Mesenchymal stem cell (in vitro differentiated cells and primary cell): ENCODE results near the gene RELL2. TPM values are rescaled to one million over a fixed set of nuclear protein-coding genes. Genes with fewer than 3 reads are reported as not detected.

Source experiments
- DNase-seq: peaks from one replicate; pipeline ENCODE4 v3.0.0-alpha.2; 2013
- H2AFZ ChIP-seq: one replicate; pipeline ENCODE4 v1.6.1; 2013; ENCODE audit warnings: low read depth, mild to moderate bottlenecking, control low read depth, inconsistent platforms, low read length, moderate library complexity
- H2AK5ac ChIP-seq: 2 replicates; pipeline ENCODE4 v1.6.1; 2013; ENCODE audit warnings: low read length, moderate library complexity, mild to moderate bottlenecking, inconsistent platforms; ENCODE audit not compliant: severe bottlenecking
- H2BK120ac ChIP-seq: one replicate; pipeline ENCODE4 v1.6.1; 2013; ENCODE audit warnings: low read depth, mild to moderate bottlenecking, inconsistent platforms, low read length, moderate library complexity
- H2BK12ac ChIP-seq, 2 experiments: one replicate each; pipeline ENCODE4 v1.6.1; 2013; ENCODE audit warnings: inconsistent platforms in 2 of 2, low read length in 2 of 2, mild to moderate bottlenecking in 2 of 2, moderate library complexity in 2 of 2, control low read depth in 1 of 2
- H2BK15ac ChIP-seq: one replicate; pipeline ENCODE4 v1.6.1; 2013; ENCODE audit warnings: mild to moderate bottlenecking, low read depth, inconsistent platforms; ENCODE audit not compliant: poor library complexity, severe bottlenecking
- H2BK5ac ChIP-seq: 2 replicates; pipeline ENCODE4 v1.6.1; 2013; ENCODE audit warnings: low read depth, mild to moderate bottlenecking, low read length, control low read depth, inconsistent platforms; ENCODE audit not compliant: poor library complexity, severe bottlenecking
- H3K14ac ChIP-seq, 2 experiments: one replicate each; pipeline ENCODE4 v1.6.1; 2013; ENCODE audit warnings: inconsistent platforms in 2 of 2, low read length in 2 of 2, control low read depth in 1 of 2, mild to moderate bottlenecking in 1 of 2, moderate library complexity in 1 of 2
- H3K18ac ChIP-seq, 2 experiments: one replicate each; pipeline ENCODE4 v1.6.1; 2013; ENCODE audit warnings: inconsistent platforms in 2 of 2, low read length in 2 of 2, control low read depth in 1 of 2, low read depth in 1 of 2, mild to moderate bottlenecking in 1 of 2
- H3K23ac ChIP-seq, 2 experiments: one replicate each; pipeline ENCODE4 v1.6.1; 2013; ENCODE audit warnings: inconsistent platforms in 2 of 2, low read length in 2 of 2, mild to moderate bottlenecking in 2 of 2, moderate library complexity in 2 of 2, control low read depth in 1 of 2
- H3K27ac ChIP-seq: 2 replicates; pipeline ENCODE4 v1.5.1; 2013; ENCODE audit warnings: mild to moderate bottlenecking, moderate library complexity, low read length, control low read depth, inconsistent platforms; ENCODE audit not compliant: poor library complexity, severe bottlenecking
- H3K27me3 ChIP-seq, 2 experiments: 2 replicates each; pipeline versions ENCODE4 v1.6.1 to v1.7.0; 2013; ENCODE audit warnings: low read length in 2 of 2, mild to moderate bottlenecking in 2 of 2, moderate library complexity in 2 of 2, control low read depth in 1 of 2, inconsistent platforms in 1 of 2; ENCODE audit not compliant: control insufficient read depth in 1 of 2, insufficient read depth in 1 of 2
- H3K36me3 ChIP-seq, 2 experiments: 2 replicates each; pipeline versions ENCODE4 v1.6.1 to v1.7.0; 2013; ENCODE audit warnings: low read length in 2 of 2, control low read depth in 1 of 2, inconsistent platforms in 1 of 2, low read depth in 1 of 2, mild to moderate bottlenecking in 1 of 2; ENCODE audit not compliant: insufficient read depth in 2 of 2, control insufficient read depth in 1 of 2
- H3K4ac ChIP-seq, 2 experiments: one replicate each; pipeline ENCODE4 v1.6.1; 2013; ENCODE audit warnings: inconsistent platforms in 2 of 2, low read length in 2 of 2, mild to moderate bottlenecking in 2 of 2, moderate library complexity in 2 of 2, control low read depth in 1 of 2, low read depth in 1 of 2
- H3K4me1 ChIP-seq: 2 replicates; pipeline ENCODE4 v1.6.1; 2013; ENCODE audit warnings: low read depth, low read length, control low read depth; ENCODE audit not compliant: control insufficient read depth, insufficient read depth
- H3K4me2 ChIP-seq: 2 replicates; pipeline ENCODE4 v1.6.1; 2013; ENCODE audit warnings: low read length, mild to moderate bottlenecking, inconsistent platforms; ENCODE audit not compliant: poor library complexity, severe bottlenecking
- H3K4me3 ChIP-seq, 2 experiments: 2 replicates each; pipeline versions ENCODE4 v1.5.1 to v1.7.0; 2013; ENCODE audit warnings: low read length in 2 of 2, mild to moderate bottlenecking in 2 of 2, control low read depth in 1 of 2, low read depth in 1 of 2; ENCODE audit not compliant: insufficient read depth in 1 of 2
- H3K79me1 ChIP-seq: replicated peaks from 2 replicates; pipeline ENCODE4 v1.6.1; 2013; ENCODE audit warnings: mild to moderate bottlenecking, control low read depth, low read length, inconsistent platforms; ENCODE audit not compliant: poor library complexity, severe bottlenecking
- H3K9ac ChIP-seq: 2 replicates; pipeline ENCODE4 v1.7.0; 2013; ENCODE audit warnings: mild to moderate bottlenecking, low read length, moderate library complexity
- H3K9me3 ChIP-seq: 2 replicates; pipeline ENCODE4 v1.7.0; 2013; ENCODE audit warnings: mild to moderate bottlenecking, low read length; ENCODE audit not compliant: control insufficient read depth
- H4K8ac ChIP-seq: one replicate; pipeline ENCODE4 v1.6.1; 2013; ENCODE audit warnings: inconsistent platforms, mild to moderate bottlenecking, low read length, moderate library complexity
- H4K91ac ChIP-seq: one replicate; pipeline ENCODE4 v1.6.1; 2013; ENCODE audit warnings: mild to moderate bottlenecking, low read length, inconsistent platforms
- WGBS: methylation state at CpG from one replicate; pipeline ENCODE4 v1.1.7; 2013; ENCODE audit warnings: mixed read lengths; 5-methylcytosine and 5-hydroxymethylcytosine counted together
- polyA plus RNA-seq, 2 experiments: library from polyadenylated mRNA; stranded (reverse); fragments of 200-250 nt; gene quantifications; one replicate each; pipeline ENCODE4 v1.2.3, GENCODE V29; 2013

Gene RELL2
- polyA plus RNA-seq (2013, experiment 1 of 2) = 4.3 TPM
- polyA plus RNA-seq (2013, experiment 2 of 2) = 4.2 TPM

GRCh38 chr5:141636413-141637122 lies at the start of gene RELL2, which contains the start of gene HDAC3:
Gene RELL2 (plus strand): TSS chr5:141636997. CDS start chr5:141638226, 1,229 bp downstream.
Gene HDAC3 (minus strand): TSS chr5:141636849. CDS start chr5:141636790, 59 bp downstream.
- Histone ChIP-seq H3K27me3 (peaks cover 0 to 4% of the 10 kb centered on the region in 2 experiments), H3K27ac (peak within 1 kb of the TSS; percentile 37), H3K9me3 (no peaks in the 10 kb centered on the region), H3K4me3 (peak within 1 kb of the TSS; percentile 90 to 94), H3K9ac (peak within 1 kb of the TSS; percentile 94), H2BK120ac (no peak within 1 kb of the TSS), H3K23ac (peak within 1 kb of the TSS in 1 of 2 experiments; percentile 96), H3K4me2 (peak within 1 kb of the TSS; percentile 98), H2AK5ac (no peak within 1 kb of the TSS), H3K36me3 (peaks cover 24 to 30% of the 10 kb centered on the region in 2 experiments), H2AFZ (peak within 1 kb of the TSS; percentile 90), H3K4ac (peak within 1 kb of the TSS; percentile 64 to 71), H4K91ac (peak within 1 kb of the TSS; percentile 90), H3K14ac (peak within 1 kb of the TSS in 1 of 2 experiments; percentile 92), H3K18ac (peak within 1 kb of the TSS; percentile 72 to 89), H3K79me1 (peaks cover 23% of the 10 kb centered on the region), H4K8ac (peak within 1 kb of the TSS; percentile 67), H2BK5ac (peak within 1 kb of the TSS; percentile 61), H2BK12ac (peak within 1 kb of the TSS in 1 of 2 experiments; percentile 12), H2BK15ac (peak within 1 kb of the TSS; percentile 33), H3K4me1 (peaks cover 29% of the 10 kb centered on the region)
- WGBS = 0% methylated on average over 46 of the region's 55 CpGs
- DNase-seq = peak; percentile 89

- H4K8ac ChIP-seq = no peak overlapping the region
- H3K18ac ChIP-seq = no peak overlapping the region
- H2BK5ac ChIP-seq = no peak overlapping the region
- no peaks in the 10 kb centered on the region for H3K4me1 ChIP-seq
- no peak overlapping the region for H3K27ac ChIP-seq
- no peak overlapping the region for H4K91ac ChIP-seq
- no peak overlapping the region for H2AK5ac ChIP-seq
- no peak overlapping the region for H2BK12ac ChIP-seq
- H2AFZ ChIP-seq = no peak overlapping the region
- no peak overlapping the region for H3K14ac ChIP-seq
- peaks cover 30% of the 10 kb centered on the region for H3K79me1 ChIP-seq
- no peak overlapping the region for H2BK15ac ChIP-seq
- DNase-seq = no peak
- no peak overlapping the region for H3K4ac ChIP-seq
- no peak overlapping the region for H2BK120ac ChIP-seq
- no peak overlapping the region for H3K4me3 ChIP-seq
- no peak overlapping the region for H3K4me2 ChIP-seq
- peaks cover 6 to 26% of the 10 kb centered on the region in 2 experiments for H3K36me3 ChIP-seq
- H3K27me3 ChIP-seq = no peaks in the 10 kb centered on the region
- no peak overlapping the region for H3K9ac ChIP-seq
- no peaks in the 10 kb centered on the region for H3K9me3 ChIP-seq
- H3K23ac ChIP-seq = no peak overlapping the region
- 100% methylated on average over 1 of the region's 2 CpGs for WGBS
These were observed 46.7 kb upstream of the RELL2 start for GRCh38 chr5:141590127-141590526.

GRCh38 chr5:141596867-141597266 lies 39.9 kb upstream of the RELL2 start:
- Histone ChIP-seq H3K9ac (no peak overlapping the region), H3K27me3 (no peaks in the 10 kb centered on the region), H3K9me3 (no peaks in the 10 kb centered on the region), H3K4me3 (no peak overlapping the region), H3K14ac (no peak overlapping the region), H2BK12ac (no peak overlapping the region), H2BK120ac (no peak overlapping the region), H3K36me3 (peaks cover 3 to 5% of the 10 kb centered on the region in 2 experiments), H2AK5ac (no peak overlapping the region), H4K91ac (no peak overlapping the region), H3K4me2 (no peak overlapping the region), H3K27ac (no peak overlapping the region), H3K79me1 (peaks cover 32% of the 10 kb centered on the region), H3K23ac (no peak overlapping the region), H2BK5ac (no peak overlapping the region), H4K8ac (no peak overlapping the region), H3K4me1 (no peaks in the 10 kb centered on the region), H2BK15ac (no peak overlapping the region), H3K4ac (no peak overlapping the region), H2AFZ (no peak overlapping the region), H3K18ac (no peak overlapping the region)
- WGBS = no CpG with 5 or more reads among the region's 1 CpG
- no peak for DNase-seq

GRCh38 chr5:141597394-141597793 lies 39.4 kb upstream of the RELL2 start:
- Histone ChIP-seq H4K91ac (no peak overlapping the region), H3K4me3 (no peak overlapping the region), H3K18ac (no peak overlapping the region), H2BK15ac (no peak overlapping the region), H3K36me3 (peaks cover 3 to 5% of the 10 kb centered on the region in 2 experiments), H3K27ac (no peak overlapping the region), H3K27me3 (no peaks in the 10 kb centered on the region), H4K8ac (no peak overlapping the region), H3K4me1 (no peaks in the 10 kb centered on the region), H2BK5ac (no peak overlapping the region), H3K9me3 (no peaks in the 10 kb centered on the region), H3K14ac (no peak overlapping the region), H3K9ac (no peak overlapping the region), H2BK12ac (no peak overlapping the region), H2AK5ac (no peak overlapping the region), H2BK120ac (no peak overlapping the region), H3K79me1 (peaks cover 34% of the 10 kb centered on the region), H3K4me2 (no peak overlapping the region), H3K23ac (no peak overlapping the region), H3K4ac (no peak overlapping the region), H2AFZ (no peak overlapping the region)
- WGBS = 98% methylated on average over 2 of the region's 2 CpGs
- no peak for DNase-seq
